ENCODE data around the gene CCL16. TPM values are rescaled to one million over a fixed set of nuclear protein-coding genes. Genes with fewer than 3 reads are reported as not detected.
A peak's percentile ranks its signal among the peaks of the same experiment; 100 is the strongest.

The CCL16 gene
- total RNA-seq, 4 donors from 2014 or later = 0.81 TPM; not detected in 3

DNA sequence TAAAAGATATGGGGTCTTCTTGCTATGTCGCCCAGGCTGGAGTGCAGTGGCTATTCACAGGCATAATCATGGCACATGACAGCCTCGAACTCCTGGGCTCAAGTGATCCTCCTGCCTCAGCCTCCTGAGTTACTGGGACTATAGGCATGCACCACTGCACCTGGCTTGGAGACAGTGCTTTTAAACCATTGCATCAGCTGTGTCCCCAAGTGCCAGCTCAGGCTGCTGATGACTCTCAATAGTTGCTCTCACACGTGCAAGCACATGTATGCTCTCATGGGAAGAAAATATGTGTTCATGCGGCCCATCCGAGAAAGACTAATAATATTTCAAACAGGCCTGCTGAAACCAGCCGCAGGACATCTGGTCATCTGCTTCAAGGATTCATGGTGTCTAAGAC lies 8.8 kb downstream of the CCL16 start:
- TF ChIP-seq POLR2A (IDR thresholded peaks at IDR 0.05) = no peak
- TF ChIP-seq, protein P1, sequence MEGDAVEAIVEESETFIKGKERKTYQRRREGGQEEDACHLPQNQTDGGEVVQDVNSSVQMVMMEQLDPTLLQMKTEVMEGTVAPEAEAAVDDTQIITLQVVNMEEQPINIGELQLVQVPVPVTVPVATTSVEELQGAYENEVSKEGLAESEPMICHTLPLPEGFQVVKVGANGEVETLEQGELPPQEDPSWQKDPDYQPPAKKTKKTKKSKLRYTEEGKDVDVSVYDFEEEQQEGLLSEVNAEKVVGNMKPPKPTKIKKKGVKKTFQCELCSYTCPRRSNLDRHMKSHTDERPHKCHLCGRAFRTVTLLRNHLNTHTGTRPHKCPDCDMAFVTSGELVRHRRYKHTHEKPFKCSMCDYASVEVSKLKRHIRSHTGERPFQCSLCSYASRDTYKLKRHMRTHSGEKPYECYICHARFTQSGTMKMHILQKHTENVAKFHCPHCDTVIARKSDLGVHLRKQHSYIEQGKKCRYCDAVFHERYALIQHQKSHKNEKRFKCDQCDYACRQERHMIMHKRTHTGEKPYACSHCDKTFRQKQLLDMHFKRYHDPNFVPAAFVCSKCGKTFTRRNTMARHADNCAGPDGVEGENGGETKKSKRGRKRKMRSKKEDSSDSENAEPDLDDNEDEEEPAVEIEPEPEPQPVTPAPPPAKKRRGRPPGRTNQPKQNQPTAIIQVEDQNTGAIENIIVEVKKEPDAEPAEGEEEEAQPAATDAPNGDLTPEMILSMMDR (IDR thresholded peaks at IDR 0.05) = no peak
- intact Hi-C loops (cut with DNase I) = loop anchor here (5.0 kb wide), 2 partner anchors 100 to 175 kb away; no protein-coding TSS in a partner anchor
- Histone ChIP-seq H3K4me1 (no peaks in the 10 kb centered on the region), H3K4me3 (replicated peaks in 1 of 3) (no peak overlapping the region), H3K9me3 (no peaks in the 10 kb centered on the region), H3K27ac (no peak overlapping the region), H3K36me3 (no peaks in the 10 kb centered on the region), H3K27me3 (no peaks in the 10 kb centered on the region)
- DNase-seq = no peak
- 84 to 97% methylated on average over 6 of the region's 6 CpGs for WGBS, 2 donors

DNA sequence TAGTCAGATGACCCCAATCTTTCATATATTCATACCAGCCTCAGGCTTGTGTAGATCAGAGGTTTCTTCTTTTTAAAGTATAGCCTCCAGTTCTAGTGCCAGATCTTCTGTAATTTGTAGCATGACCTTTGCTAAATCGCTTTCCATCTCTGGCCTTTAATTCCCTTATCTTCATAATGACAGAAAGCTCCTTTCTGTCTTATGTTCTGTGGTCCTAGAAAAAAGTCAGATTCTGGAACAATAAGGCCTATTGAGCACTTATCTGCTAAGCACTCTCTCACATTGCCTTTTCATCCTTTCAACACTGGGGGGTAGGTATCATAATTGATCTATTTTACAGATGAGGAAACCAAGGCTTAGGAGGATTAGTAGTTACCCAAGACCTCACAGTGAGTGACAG lies 9.2 kb downstream of the CCL16 start:
- Histone ChIP-seq H3K27me3 (no peaks in the 10 kb centered on the region), H3K4me3 (replicated peaks in 1 of 3) (no peak overlapping the region), H3K27ac (no peak overlapping the region), H3K9me3 (no peaks in the 10 kb centered on the region), H3K4me1 (no peaks in the 10 kb centered on the region), H3K36me3 (no peaks in the 10 kb centered on the region)
- intact Hi-C loops (cut with DNase I) = loop anchor here (5.0 kb wide), 2 partner anchors 100 to 175 kb away; no protein-coding TSS in a partner anchor
- TF ChIP-seq, protein P1 (IDR thresholded peaks at IDR 0.05) = no peak
- TF ChIP-seq POLR2A (IDR thresholded peaks at IDR 0.05) = no peak
- 94 to 95% methylated on average over 1 of the region's 1 CpG for WGBS, 2 donors
- DNase-seq = no peak

DNA sequence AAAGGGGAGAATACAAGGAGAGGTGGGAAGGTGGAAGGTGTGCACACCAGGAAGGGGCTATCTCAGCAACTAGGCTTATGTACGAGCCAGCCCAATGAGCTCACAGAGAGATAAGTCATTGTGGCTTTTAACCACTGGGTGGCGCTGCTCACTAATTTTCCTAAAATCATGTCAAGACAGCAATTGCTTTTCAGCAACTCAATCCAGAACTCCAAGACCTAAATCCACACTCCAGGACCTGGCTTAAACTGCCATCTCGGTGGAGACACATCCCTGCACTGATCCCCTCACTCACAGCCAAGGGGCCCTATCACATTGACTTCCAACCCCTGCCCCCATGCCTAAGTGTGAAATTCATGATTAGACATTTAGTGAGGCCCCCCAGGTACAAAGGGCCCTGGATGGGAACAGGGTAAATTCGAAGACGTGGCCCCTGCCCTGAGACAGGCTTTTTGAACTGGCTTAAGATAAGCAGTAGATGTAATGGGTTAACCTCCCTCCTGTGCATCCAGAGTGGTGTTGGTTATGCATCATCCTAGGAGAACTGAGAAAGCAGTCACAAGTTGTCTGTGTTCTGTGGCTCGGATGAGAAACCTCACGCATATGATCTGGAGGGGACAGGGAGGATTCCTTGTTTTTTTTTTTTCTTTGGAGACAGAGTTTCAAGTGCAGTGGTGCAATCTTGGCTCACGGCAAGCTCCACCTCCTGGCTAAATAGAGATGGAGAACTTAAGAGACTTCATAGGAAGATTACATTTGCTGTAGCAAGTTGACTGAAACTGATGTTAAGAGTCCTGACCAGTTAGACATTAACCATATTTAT lies 11.5 kb downstream of the CCL16 start:
- Histone ChIP-seq H3K4me1 (no peaks in the 10 kb centered on the region), H3K4me3 (replicated peaks in 1 of 3) (no peak overlapping the region), H3K27ac (no peak overlapping the region), H3K27me3 (no peaks in the 10 kb centered on the region), H3K9me3 (no peaks in the 10 kb centered on the region), H3K36me3 (no peaks in the 10 kb centered on the region)
- intact Hi-C loops (cut with DNase I) = loop anchor here (5.0 kb wide), 2 partner anchors 103 to 178 kb away; no protein-coding TSS in a partner anchor
- peak; percentile 73 to 81 for DNase-seq
- 40 to 47% methylated on average over 8 of the region's 8 CpGs for WGBS, 2 donors
- no peak for TF ChIP-seq POLR2A (IDR thresholded peaks at IDR 0.05)
- TF ChIP-seq, protein P1 (IDR thresholded peaks at IDR 0.05) = peak; percentile 71 to 82 (median 78)

DNA sequence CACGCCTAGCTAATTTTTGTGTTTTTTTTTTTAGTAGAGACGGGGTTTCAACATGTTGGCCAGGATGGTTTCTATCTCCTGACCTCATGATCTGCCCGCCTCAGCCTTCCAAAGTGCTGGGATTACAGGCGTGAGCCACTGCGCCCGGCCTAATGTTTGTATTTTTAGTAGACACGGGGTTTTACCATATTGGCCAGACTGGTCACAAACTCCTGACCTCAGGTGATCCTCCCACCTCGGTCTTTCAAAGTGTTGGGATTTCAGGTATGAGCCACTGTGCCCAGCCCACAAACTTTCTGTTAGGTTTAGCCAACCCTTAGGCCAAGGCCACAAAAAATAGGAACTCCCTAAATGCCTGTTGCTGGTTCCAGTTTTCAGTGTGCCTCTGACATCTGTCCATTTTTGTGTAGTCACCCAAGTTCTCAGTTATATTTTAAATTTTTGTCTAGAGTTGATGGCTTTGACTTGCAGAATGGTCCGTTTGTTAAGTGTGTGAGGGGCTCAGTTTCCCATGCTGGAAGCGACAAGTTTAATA lies 12.7 kb downstream of the CCL16 start:
- no peaks in the 10 kb centered on the region for H3K4me1 ChIP-seq
- intact Hi-C loops (cut with DNase I) = no loop called here
- DNase-seq = no peak
- no peaks in the 10 kb centered on the region for H3K27me3 ChIP-seq
- H3K9me3 ChIP-seq = no peaks in the 10 kb centered on the region
- no peak overlapping the region for H3K27ac ChIP-seq
- TF ChIP-seq POLR2A (IDR thresholded peaks at IDR 0.05) = no peak
- TF ChIP-seq, protein P1 (IDR thresholded peaks at IDR 0.05) = no peak
- no peaks in the 10 kb centered on the region for H3K36me3 ChIP-seq
- WGBS, 2 donors = 81 to 89% methylated on average over 10 of the region's 10 CpGs
- H3K4me3 ChIP-seq (replicated peaks in 1 of 3) = no peak overlapping the region

DNA sequence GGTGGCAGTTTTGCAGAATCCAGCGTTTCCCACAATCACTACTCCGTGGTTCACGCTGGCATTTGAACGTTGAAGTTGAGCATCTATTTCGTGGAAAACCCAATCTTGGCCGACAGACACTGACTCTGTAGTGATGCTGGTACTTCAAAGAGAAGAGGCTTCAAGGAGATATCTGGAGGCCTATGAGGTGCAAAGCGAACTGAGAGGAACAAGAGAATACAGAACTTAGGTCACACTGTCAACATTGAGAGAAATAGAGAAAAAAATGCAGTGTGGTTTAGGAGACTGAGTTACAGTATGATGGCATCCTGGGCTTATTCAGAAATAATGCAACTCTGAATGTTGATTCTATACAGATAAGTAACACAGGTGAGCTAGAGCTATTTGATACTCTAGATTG lies 16.0 kb downstream of the CCL16 start:
- WGBS, 2 donors = 91 to 94% methylated on average over 7 of the region's 7 CpGs
- no peaks in the 10 kb centered on the region for H3K9me3 ChIP-seq
- no peak overlapping the region for H3K4me3 ChIP-seq (replicated peaks in 1 of 3)
- H3K27ac ChIP-seq = no peak overlapping the region
- TF ChIP-seq, protein P1 (IDR thresholded peaks at IDR 0.05) = no peak
- TF ChIP-seq POLR2A (IDR thresholded peaks at IDR 0.05) = no peak
- no peaks in the 10 kb centered on the region for H3K36me3 ChIP-seq
- no peaks in the 10 kb centered on the region for H3K4me1 ChIP-seq
- no peak for DNase-seq
- intact Hi-C loops (cut with DNase I) = no loop called here
- H3K27me3 ChIP-seq = no peaks in the 10 kb centered on the region
